ENCODE measurements around the gene ACTL6B. TPM values are rescaled to one million over a fixed set of nuclear protein-coding genes. Genes with fewer than 3 reads are reported as not detected.
A peak's percentile ranks its signal among the peaks of the same experiment; 100 is the strongest.

ACTL6B gene
- polyA plus RNA-seq, 1 donor from 2014 or later, result 339 TPM

DNA sequence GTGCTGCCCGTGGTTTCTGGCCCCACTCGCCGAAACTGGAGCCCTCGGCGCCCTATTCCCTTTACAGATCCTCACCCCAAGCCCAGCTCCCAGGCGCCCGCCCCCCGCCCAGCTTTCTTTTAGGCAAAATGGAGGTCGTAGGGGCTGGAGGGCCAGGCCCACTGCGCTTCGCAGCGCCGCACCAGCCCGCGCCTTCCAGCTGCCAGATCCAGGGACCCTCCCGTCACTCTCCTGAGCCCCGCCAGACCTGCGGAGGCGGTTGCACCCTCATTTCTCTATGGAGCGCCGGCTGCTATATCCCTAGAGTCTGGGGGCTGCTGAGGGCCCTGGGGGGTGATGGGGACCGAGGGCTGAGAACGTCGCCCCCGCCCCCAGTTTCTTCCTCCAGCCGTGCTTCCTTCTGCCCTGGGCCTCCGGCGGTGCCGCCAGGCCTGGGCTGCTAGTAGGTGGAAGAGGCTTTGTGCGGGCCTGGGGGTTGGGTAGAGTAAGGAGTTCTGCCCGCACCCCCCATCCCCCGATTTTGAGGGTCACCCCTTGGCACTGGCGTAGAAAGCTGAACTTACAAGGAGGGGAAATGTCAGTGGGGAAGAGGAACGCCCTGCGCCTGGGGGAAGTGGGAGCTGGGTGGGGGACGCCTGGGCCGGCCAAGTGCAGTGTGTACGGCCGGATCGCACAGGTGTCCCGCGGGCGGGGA is 18.3 kb upstream of the ACTL6B start:
- H3K9me3 ChIP-seq (ENCODE audit: low read length), result no peaks in the 10 kb centered on the region
- H4K20me1 ChIP-seq (ENCODE audit: insufficient read depth), result no peaks in the 10 kb centered on the region
- no peaks in the 10 kb centered on the region for H3F3A ChIP-seq (ENCODE audit: insufficient read depth, low read length, poor library complexity, severe bottlenecking)
- peak overlapping the region; percentile 88 for H3K27ac ChIP-seq (ENCODE audit: low read length)
- H2AFZ ChIP-seq (ENCODE audit: low read depth, low read length), result peak overlapping the region; percentile 45
- peak overlapping the region; percentile 97 for H3K9ac ChIP-seq (ENCODE audit: low read length)
- H3K27me3 ChIP-seq (ENCODE audit: insufficient read depth, low read depth, low read length), result no peaks in the 10 kb centered on the region
- peak overlapping the region; percentile 78 for H3K4me2 ChIP-seq (ENCODE audit: low read length)
- TF ChIP-seq POLR2AphosphoS5 (IDR thresholded peaks at IDR 0.05) (no peak), MXI1 (conservative IDR thresholded peaks at IDR 0.05; ENCODE audit: poor library complexity, severe bottlenecking) (no peak), RAD21 (conservative IDR thresholded peaks at IDR 0.05) (no peak), EP300 (conservative IDR thresholded peaks at IDR 0.05; ENCODE audit: poor library complexity, severe bottlenecking) (no peak), EZH2 (IDR thresholded peaks at IDR 0.05; ENCODE audit: borderline replicate concordance, insufficient read depth, low read length, poor library complexity, severe bottlenecking) (no peak), TAF1 (IDR thresholded peaks at IDR 0.05; ENCODE audit: low read depth) (no peak), SMC3 (conservative IDR thresholded peaks at IDR 0.05; ENCODE audit: poor library complexity) (no peak)
- TF ChIP-seq, protein P1, sequence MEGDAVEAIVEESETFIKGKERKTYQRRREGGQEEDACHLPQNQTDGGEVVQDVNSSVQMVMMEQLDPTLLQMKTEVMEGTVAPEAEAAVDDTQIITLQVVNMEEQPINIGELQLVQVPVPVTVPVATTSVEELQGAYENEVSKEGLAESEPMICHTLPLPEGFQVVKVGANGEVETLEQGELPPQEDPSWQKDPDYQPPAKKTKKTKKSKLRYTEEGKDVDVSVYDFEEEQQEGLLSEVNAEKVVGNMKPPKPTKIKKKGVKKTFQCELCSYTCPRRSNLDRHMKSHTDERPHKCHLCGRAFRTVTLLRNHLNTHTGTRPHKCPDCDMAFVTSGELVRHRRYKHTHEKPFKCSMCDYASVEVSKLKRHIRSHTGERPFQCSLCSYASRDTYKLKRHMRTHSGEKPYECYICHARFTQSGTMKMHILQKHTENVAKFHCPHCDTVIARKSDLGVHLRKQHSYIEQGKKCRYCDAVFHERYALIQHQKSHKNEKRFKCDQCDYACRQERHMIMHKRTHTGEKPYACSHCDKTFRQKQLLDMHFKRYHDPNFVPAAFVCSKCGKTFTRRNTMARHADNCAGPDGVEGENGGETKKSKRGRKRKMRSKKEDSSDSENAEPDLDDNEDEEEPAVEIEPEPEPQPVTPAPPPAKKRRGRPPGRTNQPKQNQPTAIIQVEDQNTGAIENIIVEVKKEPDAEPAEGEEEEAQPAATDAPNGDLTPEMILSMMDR (IDR thresholded peaks at IDR 0.05; ENCODE audit: poor library complexity, severe bottlenecking), result no peak
- TF ChIP-seq, protein P2, sequence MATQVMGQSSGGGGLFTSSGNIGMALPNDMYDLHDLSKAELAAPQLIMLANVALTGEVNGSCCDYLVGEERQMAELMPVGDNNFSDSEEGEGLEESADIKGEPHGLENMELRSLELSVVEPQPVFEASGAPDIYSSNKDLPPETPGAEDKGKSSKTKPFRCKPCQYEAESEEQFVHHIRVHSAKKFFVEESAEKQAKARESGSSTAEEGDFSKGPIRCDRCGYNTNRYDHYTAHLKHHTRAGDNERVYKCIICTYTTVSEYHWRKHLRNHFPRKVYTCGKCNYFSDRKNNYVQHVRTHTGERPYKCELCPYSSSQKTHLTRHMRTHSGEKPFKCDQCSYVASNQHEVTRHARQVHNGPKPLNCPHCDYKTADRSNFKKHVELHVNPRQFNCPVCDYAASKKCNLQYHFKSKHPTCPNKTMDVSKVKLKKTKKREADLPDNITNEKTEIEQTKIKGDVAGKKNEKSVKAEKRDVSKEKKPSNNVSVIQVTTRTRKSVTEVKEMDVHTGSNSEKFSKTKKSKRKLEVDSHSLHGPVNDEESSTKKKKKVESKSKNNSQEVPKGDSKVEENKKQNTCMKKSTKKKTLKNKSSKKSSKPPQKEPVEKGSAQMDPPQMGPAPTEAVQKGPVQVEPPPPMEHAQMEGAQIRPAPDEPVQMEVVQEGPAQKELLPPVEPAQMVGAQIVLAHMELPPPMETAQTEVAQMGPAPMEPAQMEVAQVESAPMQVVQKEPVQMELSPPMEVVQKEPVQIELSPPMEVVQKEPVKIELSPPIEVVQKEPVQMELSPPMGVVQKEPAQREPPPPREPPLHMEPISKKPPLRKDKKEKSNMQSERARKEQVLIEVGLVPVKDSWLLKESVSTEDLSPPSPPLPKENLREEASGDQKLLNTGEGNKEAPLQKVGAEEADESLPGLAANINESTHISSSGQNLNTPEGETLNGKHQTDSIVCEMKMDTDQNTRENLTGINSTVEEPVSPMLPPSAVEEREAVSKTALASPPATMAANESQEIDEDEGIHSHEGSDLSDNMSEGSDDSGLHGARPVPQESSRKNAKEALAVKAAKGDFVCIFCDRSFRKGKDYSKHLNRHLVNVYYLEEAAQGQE (IDR thresholded peaks at IDR 0.05; ENCODE audit: borderline replicate concordance), result no peak
- no peaks in the 10 kb centered on the region for H3K9me2 ChIP-seq (ENCODE audit: insufficient read depth, low read length)
- H3K36me3 ChIP-seq (ENCODE audit: insufficient read depth, low read length), result peaks cover 3% of the 10 kb centered on the region
- peak overlapping the region; percentile 87 for H3K4me3 ChIP-seq (ENCODE audit: low read length)
- H3K79me2 ChIP-seq (replicated peaks; ENCODE audit: insufficient read depth, low read length), result peaks cover 28% of the 10 kb centered on the region

DNA sequence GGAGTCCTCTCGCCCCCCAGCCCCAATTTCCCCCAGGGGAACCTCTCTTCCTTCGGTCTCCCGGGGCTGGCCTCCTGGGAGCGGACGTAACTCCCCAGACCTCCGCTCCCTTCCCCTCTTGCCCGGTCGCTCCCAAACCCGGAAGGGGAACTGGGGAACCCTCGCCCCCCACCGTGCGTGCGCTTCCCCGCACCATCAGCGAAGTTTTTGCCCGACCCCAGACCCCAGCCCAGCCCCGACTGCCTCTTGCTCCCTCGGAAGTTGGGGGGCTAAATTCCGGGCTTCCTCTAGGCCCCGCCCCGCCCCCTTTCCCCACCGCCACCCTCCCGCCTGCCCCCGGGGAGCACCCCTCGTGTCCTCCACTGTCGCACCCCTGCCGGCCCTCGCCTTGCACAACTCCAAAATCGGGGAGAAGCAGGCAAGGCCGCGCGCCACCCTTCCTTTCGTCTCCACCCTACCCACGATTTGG is 17.7 kb upstream of the ACTL6B start:
- TF ChIP-seq MXI1 (conservative IDR thresholded peaks at IDR 0.05; ENCODE audit: poor library complexity, severe bottlenecking) (peak; percentile 8), SMC3 (conservative IDR thresholded peaks at IDR 0.05; ENCODE audit: poor library complexity) (no peak), POLR2AphosphoS5 (IDR thresholded peaks at IDR 0.05) (no peak), RAD21 (conservative IDR thresholded peaks at IDR 0.05) (no peak), EZH2 (IDR thresholded peaks at IDR 0.05; ENCODE audit: borderline replicate concordance, insufficient read depth, low read length, poor library complexity, severe bottlenecking) (no peak), EP300 (conservative IDR thresholded peaks at IDR 0.05; ENCODE audit: poor library complexity, severe bottlenecking) (no peak), TAF1 (IDR thresholded peaks at IDR 0.05; ENCODE audit: low read depth) (no peak)
- TF ChIP-seq, protein P2 (IDR thresholded peaks at IDR 0.05; ENCODE audit: borderline replicate concordance), result peak; percentile 57
- TF ChIP-seq, protein P1 (IDR thresholded peaks at IDR 0.05; ENCODE audit: poor library complexity, severe bottlenecking), result no peak
- peak overlapping the region; percentile 97 for H3K9ac ChIP-seq (ENCODE audit: low read length)
- H4K20me1 ChIP-seq (ENCODE audit: insufficient read depth), result no peaks in the 10 kb centered on the region
- H2AFZ ChIP-seq (ENCODE audit: low read depth, low read length), result peak overlapping the region; percentile 45
- peaks cover 3% of the 10 kb centered on the region for H3K36me3 ChIP-seq (ENCODE audit: insufficient read depth, low read length)
- no peaks in the 10 kb centered on the region for H3K27me3 ChIP-seq (ENCODE audit: insufficient read depth, low read depth, low read length)
- H3K9me2 ChIP-seq (ENCODE audit: insufficient read depth, low read length), result no peaks in the 10 kb centered on the region
- H3F3A ChIP-seq (ENCODE audit: insufficient read depth, low read length, poor library complexity, severe bottlenecking), result no peaks in the 10 kb centered on the region
- H3K9me3 ChIP-seq (ENCODE audit: low read length), result no peaks in the 10 kb centered on the region
- peaks cover 28% of the 10 kb centered on the region for H3K79me2 ChIP-seq (replicated peaks; ENCODE audit: insufficient read depth, low read length)
- peak overlapping the region; percentile 88 for H3K27ac ChIP-seq (ENCODE audit: low read length)
- H3K4me2 ChIP-seq (ENCODE audit: low read length), result peak overlapping the region; percentile 78
- peak overlapping the region; percentile 87 for H3K4me3 ChIP-seq (ENCODE audit: low read length)

Measured in neural cell (in vitro differentiated cells).